Sciatic nerve (tissue), 2 donors: ENCODE results near the gene CD2BP2. TPM values are rescaled to one million over a fixed set of nuclear protein-coding genes. Genes with fewer than 3 reads are reported as not detected.
"Not testable (repeated sequence)": the region's sequence is repeated elsewhere in the genome, so short reads cannot be mapped to it uniquely, and the experiment has no call there.

ENCODE experiments used
- ATAC-seq: fragments of 200-7000 bp; cut with Tn5 transposase; one replicate; pipeline ENCODE4 v1.9.1; 2020; ENCODE audit warnings: mild to moderate bottlenecking, moderate library complexity
- DNase-seq: peaks from one replicate; pipeline ENCODE4 v3.0.0-alpha.2; 2020; ENCODE audit warnings: low spot score
- intact Hi-C: fragments of 100-400 bp; cut with DNase I; formaldehyde crosslinking; loops from one replicate; pipeline ENCODE4 v1.14.2; 2022
- total RNA-seq: library from RNA; stranded (reverse); fragmentation: NEBNext Ultra II Directional; extraction: Animal tissue kit (Norgen Biotek cat#: 25700); gene quantifications from one replicate; pipeline ENCODE4 v1.2.1, GENCODE V29; 2021
- donor health status: DM: no; HTN: no; CAD: no.
- donor health status: DM: no; HTN: no; CAD: no.

Gene CD2BP2
- 49.8 TPM for total RNA-seq

- ATAC-seq (peak; percentile 96), DNase-seq (peak; percentile 98)
- intact Hi-C loops: no loop called here
These were observed at the start of gene CD2BP2 for GRCh38 chr16:30355144-30355953. Gene CD2BP2 (minus strand): TSS chr16:30355308. CDS start chr16:30354681, 627 bp downstream.

DNA sequence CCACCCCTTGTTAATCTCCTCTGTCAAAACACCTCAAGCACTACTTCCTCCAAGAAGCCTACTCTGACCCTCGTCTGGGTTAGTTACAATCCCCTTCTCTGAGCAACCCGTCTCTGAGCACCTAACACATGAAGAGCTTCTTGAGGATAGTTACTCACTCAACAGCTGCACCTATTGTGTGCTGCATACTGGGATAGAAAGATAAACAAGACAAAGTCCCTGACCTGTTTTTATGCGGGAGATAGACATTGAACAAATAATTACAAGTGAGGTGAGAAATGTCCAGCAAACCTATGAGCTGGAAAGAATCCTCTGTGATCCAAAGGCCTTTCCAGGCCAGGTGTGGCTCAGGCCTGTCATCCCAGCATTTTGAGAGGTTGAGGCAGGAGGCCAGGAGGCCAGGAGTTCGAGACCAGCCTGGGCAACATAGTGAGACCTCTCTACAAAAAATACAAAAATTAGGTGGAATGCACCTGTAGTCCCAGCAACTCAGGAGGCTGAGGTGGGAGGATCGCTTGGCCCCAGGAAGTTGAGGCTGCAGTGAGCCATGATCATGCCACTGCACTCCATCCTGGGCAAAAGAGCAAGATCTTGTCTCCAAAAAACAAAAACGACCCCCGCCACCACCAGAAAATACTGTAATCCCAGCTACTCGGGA, 46.8 kb upstream of the CD2BP2 start:
- ATAC-seq (no peak), DNase-seq (no peak)
- intact Hi-C loops: loop anchor here (10.0 kb wide), 1 partner anchor 307 kb away; the partner anchor contains the start of genes TBX6 and YPEL3

- no peak for ATAC-seq
- DNase-seq: no peak
- intact Hi-C loops: loop anchor here (10.0 kb wide), 1 partner anchor 305 kb away; the partner anchor contains the start of genes TBX6 and YPEL3
These were observed 44.5 kb upstream of the CD2BP2 start for GRCh38 chr16:30399435-30400186.

DNA sequence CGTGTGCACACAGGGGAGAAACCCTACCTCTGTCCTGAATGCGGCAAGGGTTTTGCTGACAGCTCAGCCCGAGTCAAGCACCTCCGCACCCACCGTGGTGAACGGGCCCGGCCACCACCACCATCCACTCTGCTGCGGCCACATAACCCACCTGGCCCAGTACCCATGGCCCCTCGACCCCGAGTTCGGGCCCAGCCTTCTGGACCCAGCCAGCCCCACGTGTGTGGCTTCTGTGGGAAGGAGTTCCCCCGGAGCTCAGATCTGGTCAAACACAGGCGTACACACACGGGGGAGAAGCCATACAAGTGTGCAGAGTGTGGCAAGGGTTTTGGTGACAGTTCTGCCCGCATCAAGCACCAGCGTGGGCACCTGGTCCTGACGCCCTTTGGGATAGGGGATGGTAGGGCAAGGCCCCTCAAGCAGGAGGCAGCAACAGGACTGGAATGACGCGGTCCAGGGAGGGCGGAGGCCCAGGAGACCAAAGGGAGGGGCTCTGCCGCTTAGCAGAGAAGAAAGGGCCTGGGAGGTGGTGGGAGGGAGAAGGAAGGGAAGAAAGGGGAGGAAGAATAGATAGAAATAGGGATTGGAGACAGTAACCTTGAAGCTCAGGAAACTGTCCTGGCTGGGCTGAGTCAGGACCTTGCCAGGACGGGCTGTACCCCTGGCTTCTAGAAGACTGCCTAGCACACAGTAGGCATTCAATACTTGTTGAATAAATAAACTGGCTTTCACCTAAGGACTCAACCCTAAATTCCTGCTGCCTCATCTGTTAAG, 43.7 kb upstream of the CD2BP2 start:
- no peak for ATAC-seq
- DNase-seq: no peak
- intact Hi-C loops: no loop called here

DNA sequence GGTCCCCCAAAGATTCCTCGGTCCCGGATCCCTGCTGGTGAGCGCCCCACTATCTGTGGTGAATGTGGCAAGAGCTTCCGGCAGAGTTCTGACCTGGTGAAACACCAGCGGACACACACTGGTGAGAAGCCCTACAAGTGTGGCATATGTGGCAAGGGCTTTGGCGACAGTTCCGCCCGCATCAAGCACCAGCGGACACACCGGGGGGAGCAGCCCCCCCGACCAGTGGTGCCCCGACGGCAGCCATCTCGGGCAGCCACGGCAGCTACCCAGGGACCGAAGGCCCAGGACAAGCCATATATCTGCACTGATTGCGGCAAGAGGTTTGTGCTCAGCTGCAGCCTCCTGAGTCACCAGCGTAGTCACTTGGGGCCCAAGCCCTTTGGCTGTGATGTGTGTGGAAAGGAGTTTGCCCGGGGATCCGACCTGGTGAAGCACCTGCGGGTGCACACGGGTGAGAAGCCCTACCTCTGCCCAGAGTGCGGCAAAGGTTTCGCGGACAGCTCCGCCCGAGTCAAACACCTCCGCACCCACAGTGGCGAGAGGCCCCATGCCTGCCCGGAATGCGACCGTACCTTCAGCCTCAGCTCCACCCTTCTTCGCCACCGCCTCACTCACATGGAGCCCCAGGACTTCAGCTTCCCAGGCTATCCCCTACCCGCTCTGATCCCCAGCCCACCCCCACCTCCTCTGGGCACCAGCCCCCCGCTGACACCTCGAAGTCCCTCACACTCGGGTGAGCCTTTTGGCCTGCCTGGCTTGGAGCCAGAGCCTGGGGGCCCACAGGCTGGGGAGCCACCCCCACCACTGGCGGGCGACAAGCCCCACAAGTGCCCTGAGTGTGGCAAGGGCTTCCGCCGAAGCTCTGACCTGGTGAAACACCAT, 42.9 kb upstream of the CD2BP2 start:
- ATAC-seq: no peak
- intact Hi-C loops: no loop called here
- DNase-seq: no peak

GRCh38 chr16:30397056-30397455, 41.9 kb upstream of the CD2BP2 start:
- DNase-seq: no peak
- intact Hi-C loops: no loop called here
- no peak for ATAC-seq

- intact Hi-C loops, ATAC-seq, DNase-seq: not testable (repeated sequence)
These were observed 41.5 kb upstream of the CD2BP2 start for GRCh38 chr16:30396627-30397026.

DNA sequence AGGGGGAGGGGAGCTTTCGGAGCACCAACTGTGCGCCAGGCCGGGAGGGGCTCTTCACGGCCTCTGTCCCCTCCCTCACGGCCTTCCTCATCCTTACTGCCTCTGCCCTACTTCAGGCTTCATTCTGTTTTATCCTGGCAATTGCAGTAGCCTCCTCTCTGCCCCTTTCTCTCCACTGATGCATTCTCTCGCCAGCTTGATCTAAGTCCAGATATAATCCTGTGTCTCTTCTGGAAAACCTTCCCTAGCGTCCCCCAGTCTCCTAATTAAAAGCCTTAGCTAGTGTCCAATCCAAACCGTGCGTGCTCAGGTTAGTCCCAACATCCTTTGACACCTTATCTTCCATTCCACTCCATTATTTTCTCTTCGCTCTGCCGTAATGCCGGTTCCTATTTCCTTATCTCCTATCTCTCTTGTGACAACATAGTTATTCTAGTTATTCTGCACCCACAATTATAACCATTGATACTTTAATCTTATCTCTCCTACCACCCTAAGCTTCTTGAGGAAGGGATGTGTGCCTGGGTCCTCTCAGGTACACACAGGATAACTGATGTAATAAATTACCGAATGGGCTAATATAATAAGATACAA, 41.0 kb upstream of the CD2BP2 start:
- DNase-seq (no peak), ATAC-seq (no peak)
- intact Hi-C loops: no loop called here

DNA sequence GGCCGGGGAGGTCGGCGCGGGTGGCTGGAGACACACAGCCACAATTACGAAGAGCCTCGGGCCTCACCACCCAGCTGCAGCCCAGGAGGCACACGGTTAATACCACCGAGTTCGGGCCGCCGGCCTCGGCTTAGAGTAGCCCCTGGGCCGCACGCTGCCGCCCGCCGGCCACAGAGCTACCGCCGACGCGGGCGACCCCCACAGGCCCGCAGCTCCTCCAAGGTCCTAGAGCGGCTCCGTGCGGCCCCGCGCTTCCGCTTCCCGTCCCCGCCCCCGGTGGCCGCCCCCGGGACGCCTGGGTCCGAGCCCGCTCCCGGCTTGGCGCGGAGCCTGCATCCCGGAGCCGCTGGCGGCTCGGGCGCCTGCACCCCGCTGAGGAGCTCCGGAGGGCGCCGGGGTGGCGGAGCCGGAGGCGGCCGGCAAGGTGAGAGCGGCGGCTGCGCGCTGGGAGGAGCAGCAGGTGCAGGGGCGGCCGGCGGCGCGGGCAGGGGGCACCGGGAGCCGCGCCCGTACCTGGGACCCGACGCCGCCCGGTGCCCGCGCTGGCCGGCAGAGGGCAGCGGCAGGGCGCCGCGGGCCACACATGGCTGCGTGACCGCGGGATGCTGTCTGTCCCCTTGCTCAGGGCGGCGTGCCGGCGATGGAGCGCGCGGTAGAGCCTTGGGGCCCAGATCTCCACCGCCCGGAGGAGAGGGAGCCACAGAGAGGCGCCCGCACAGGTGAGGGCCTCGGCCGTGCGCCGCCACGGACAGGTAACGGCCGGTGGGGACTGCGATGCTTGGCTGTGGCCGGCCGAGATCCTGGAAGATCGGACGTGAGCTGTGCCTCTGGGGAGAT, 40.3 kb upstream of the CD2BP2 start, which contains the start of gene ZNF48:
ZNF48 (plus strand) TSS at position 266 of the 837 bp plus-strand sequence; CDS start at position 641, 375 bp downstream.
- DNase-seq: peak; percentile 90
- ATAC-seq: peak; percentile 97
- intact Hi-C loops: no loop called here

DNA sequence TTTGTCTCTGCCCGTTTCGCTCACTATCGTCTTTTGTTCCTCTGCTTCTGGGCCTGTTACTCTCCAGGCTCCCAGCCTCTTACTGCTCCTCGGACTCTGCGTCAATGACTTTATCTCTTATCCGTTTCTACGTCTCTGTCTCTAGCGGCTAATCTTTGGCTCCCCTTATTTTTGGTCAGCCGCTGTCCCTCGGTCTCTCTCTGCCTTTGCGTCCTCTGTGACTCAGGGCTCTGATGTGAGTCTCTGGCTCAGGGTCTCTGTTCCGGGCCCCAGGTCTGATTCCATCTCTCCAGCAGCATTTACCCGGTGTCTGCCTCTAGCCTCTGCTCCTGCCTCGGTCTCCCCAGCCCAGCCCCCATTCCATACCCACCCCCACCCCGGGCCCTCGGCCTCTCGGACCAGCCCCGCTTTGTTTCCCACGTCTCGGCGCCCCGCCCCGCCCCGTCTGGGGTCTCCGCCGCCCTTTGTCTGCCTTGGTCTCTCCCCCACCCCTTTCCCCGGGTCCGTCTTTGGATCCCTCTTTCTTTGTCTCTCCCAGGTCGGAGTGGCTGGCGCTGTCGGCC, 39.6 kb upstream of the CD2BP2 start:
- ATAC-seq: peak; percentile 19
- DNase-seq: no peak
- intact Hi-C loops: no loop called here

GRCh38 chr16:30383521-30383920, 28.4 kb upstream of the CD2BP2 start:
- no peak for DNase-seq
- no peak for ATAC-seq
- intact Hi-C loops: no loop called here

- intact Hi-C loops: no loop called here
These were observed 27.2 kb upstream of the CD2BP2 start, which contains the start of gene SEPTIN1 for GRCh38 chr16:30382111-30382881. Gene SEPTIN1 (minus strand): TSS chr16:30382561. CDS start chr16:30382542, 19 bp downstream.

DNA sequence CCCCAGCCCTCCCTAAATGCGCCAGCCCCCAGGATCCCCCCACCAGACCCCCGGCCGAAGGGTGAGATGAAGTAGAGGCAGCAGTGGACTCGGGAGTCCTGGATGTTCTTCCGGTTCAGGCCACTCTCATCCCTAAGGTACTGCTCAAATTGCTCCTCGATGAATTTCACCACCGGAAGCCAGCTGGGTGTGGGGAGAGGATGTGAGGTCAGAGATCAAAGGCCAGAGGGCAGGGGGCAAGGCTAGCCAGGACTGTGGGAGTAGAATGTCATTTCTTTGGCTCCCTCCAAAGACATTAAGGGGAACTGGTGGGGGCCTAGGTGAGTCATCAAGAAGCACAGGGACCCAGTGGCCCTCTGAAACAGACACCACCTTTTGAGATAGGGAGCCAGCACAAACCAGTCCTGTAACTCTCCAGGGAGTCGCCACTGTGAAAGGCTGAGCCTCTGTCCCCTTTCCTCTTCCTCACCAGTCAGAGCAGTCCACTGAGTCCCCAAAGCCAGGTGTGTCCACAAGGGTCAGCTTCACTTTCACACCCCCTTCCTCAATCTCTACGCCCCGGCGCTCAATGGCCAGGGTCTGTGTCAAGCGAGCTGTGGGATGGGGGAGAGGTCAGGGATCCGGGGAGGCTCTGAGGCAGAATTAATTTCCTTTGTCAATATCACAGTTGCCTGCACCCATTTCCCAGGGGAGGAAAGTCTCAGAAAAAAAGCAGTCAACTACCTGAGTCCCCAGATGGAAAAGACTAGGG, 26.4 kb upstream of the CD2BP2 start:
- no peak for DNase-seq
- intact Hi-C loops: no loop called here
- no peak for ATAC-seq

More at GRCh38 chr16:30382111-30382881, 27.2 kb upstream of the CD2BP2 start, which contains the start of gene SEPTIN1:
- ATAC-seq (no peak), DNase-seq (no peak)

GRCh38 chr16:30380803-30381208, 25.7 kb upstream of the CD2BP2 start:
- ATAC-seq (no peak), DNase-seq (no peak)

More at GRCh38 chr16:30380803-30381208, 25.7 kb upstream of the CD2BP2 start:
- intact Hi-C loops: no loop called here
